Thoracic aorta (tissue), 2 donors: ENCODE results near the gene SRRD. TPM values are rescaled to one million over a fixed set of nuclear protein-coding genes. Genes with fewer than 3 reads are reported as not detected.
A peak's percentile ranks its signal among the peaks of the same experiment; 100 is the strongest.

Experiments
- ATAC-seq: fragments of 150-250 bp; one replicate; pipeline ENCODE4 v1.8.0; 2017; ENCODE audit warnings: low read depth; ENCODE audit not compliant: insufficient number of reproducible peaks, low FRiP score
- DNase-seq: peaks from one replicate; pipeline ENCODE4 v3.0.0-alpha.2; 2020; ENCODE audit warnings: low spot score
- H3K27ac ChIP-seq, 2 donors: fragments of 200-600 bp; sonication (generic); 1 replicate in 1 of 2; 2 replicates in 1 of 2; pipeline ENCODE4 v1.5.1; 2016; ENCODE audit warnings: mild to moderate bottlenecking in 2 of 2, moderate library complexity in 2 of 2
- H3K27me3 ChIP-seq: fragments of 200-600 bp; sonication (generic); replicated peaks from 2 replicates; pipeline ENCODE4 v1.6.0; 2016; ENCODE audit warnings: mild to moderate bottlenecking; ENCODE audit not compliant: insufficient read depth
- H3K36me3 ChIP-seq: fragments of 200-600 bp; sonication (generic); one replicate; pipeline ENCODE4 v1.5.1; 2016
- H3K4me1 ChIP-seq, 2 donors: fragments of 200-600 bp; sonication (generic); 1 replicate in 1 of 2; 2 replicates in 1 of 2; pipeline versions ENCODE4 v1.5.1 to v1.6.0; 2016; ENCODE audit warnings: low read depth in 2 of 2, mild to moderate bottlenecking in 1 of 2; ENCODE audit not compliant: control insufficient read depth in 1 of 2
- H3K4me3 ChIP-seq: fragments of 200-600 bp; sonication (generic); 2 replicates; pipeline ENCODE4 v1.5.1; 2016; ENCODE audit warnings: mild to moderate bottlenecking
- H3K9me3 ChIP-seq: fragments of 200-600 bp; sonication (generic); 2 replicates; pipeline ENCODE4 v1.5.1; 2016
- CTCF ChIP-seq: fragments of 200-600 bp; sonication (generic); IDR thresholded peaks from one replicate; pipeline ENCODE4 v1.5.1; 2019; ENCODE audit warnings: antibody characterized with exemption
- total RNA-seq, 2 donors: library from RNA; depleted of rRNA; stranded (reverse); fragments of >200 nt; gene quantifications; one replicate each; pipeline versions ENCODE4 v1.1.0 to v1.2.3, GENCODE V29; 2016

Gene SRRD
- total RNA-seq, 2 donors from 2014 or later = 8.3 to 31.3 TPM

GRCh38 chr22:26484360-26484706 lies 656 bp downstream of the SRRD start:
- Histone ChIP-seq H3K9me3 (no peaks in the 10 kb centered on the region), H3K4me1 (peaks cover 23 to 56% of the 10 kb centered on the region in 2 donors), H3K4me3 (peak overlapping the region; percentile 77), H3K27ac (peak overlapping the region; percentile 78 to 85), H3K27me3 (no peaks in the 10 kb centered on the region), H3K36me3 (peaks cover 7% of the 10 kb centered on the region)
- ATAC-seq (no peak), DNase-seq (no peak)
- TF ChIP-seq CTCF = no peak

DNA sequence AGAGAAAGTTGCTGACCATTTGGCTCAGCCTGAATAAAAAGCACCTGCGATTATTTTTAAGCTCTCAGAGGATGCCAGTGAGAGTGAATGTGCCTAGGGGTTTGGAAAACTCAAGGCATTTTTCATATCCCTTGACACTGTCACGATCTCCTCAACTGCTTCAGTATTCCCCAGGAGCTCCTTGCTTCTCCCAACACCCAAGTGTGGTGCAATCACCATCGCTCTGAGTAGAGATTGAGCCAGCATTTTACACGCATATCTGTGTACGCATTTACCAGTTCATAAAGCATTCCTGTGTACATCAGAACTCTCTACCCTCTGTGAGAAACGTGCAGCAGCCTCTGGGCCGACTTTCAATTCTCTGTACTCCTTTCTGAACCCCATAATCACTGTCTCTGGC lies 1.3 kb downstream of the SRRD start:
- H3K27me3 ChIP-seq = no peaks in the 10 kb centered on the region
- no peak for TF ChIP-seq CTCF
- H3K27ac ChIP-seq = peak overlapping the region; percentile 39 to 85
- peaks cover 22 to 49% of the 10 kb centered on the region in 2 donors for H3K4me1 ChIP-seq
- H3K36me3 ChIP-seq = peaks cover 9% of the 10 kb centered on the region
- no peak for DNase-seq
- no peaks in the 10 kb centered on the region for H3K9me3 ChIP-seq
- H3K4me3 ChIP-seq = no peak overlapping the region
- ATAC-seq = no peak

DNA sequence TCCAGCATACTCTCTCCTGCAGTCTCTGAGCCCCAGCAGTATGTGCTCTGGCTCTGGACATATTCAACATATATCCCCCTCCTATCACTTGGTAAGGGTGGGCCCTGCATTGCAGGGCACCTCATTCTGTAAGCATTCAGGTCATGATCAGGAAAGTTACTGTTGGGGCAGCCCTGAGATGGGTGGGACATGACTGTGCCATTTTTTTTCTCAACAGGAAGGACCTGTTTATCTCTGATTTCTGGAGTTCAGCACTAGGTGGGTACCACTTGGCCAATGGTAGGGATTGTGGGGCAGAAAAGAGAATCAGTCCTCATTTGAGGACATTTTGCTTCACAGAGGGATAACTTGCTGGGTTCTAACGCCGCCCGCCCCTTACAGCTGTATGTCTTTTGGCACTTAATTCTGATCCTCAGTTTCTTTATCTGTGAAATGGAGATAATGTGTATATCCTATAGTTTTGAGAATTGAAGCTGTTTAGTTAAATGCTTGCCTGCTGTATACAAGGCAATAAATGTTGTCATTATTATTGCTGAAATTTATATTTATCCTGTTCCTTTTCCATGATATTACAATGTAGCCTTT lies 2.2 kb downstream of the SRRD start:
- Histone ChIP-seq H3K4me1 (peaks cover 16 to 40% of the 10 kb centered on the region in 2 donors), H3K9me3 (no peaks in the 10 kb centered on the region), H3K27ac (no peak overlapping the region), H3K4me3 (no peak overlapping the region), H3K27me3 (no peaks in the 10 kb centered on the region), H3K36me3 (peaks cover 9% of the 10 kb centered on the region)
- TF ChIP-seq CTCF = no peak
- DNase-seq (no peak), ATAC-seq (no peak)

DNA sequence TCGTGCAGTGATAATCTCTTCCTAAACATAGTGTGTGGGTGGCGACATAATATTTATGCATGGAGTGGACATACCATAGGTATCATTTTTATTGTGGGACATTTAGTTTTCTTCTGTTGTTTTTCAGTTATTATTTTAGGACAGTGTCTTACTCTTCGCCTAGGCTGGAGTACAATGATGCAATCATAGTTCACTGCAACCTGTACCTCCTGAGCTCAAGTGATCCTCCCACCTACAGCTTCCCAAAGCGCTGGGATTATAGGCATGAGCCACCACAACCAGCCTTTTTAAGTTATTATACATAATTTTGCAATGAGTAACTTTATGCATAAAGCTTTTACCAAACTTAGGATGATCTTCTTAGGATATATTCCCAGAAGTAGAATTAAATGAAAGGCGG lies 2.7 kb downstream of the SRRD start:
- ATAC-seq = no peak
- DNase-seq = no peak
- no peaks in the 10 kb centered on the region for H3K9me3 ChIP-seq
- peaks cover 9% of the 10 kb centered on the region for H3K36me3 ChIP-seq
- no peak overlapping the region for H3K4me3 ChIP-seq
- no peaks in the 10 kb centered on the region for H3K27me3 ChIP-seq
- no peak overlapping the region for H3K27ac ChIP-seq
- TF ChIP-seq CTCF = no peak
- H3K4me1 ChIP-seq = peaks cover 12 to 36% of the 10 kb centered on the region in 2 donors

GRCh38 chr22:26487996-26488395 lies 4.3 kb downstream of the SRRD start:
- Histone ChIP-seq H3K27me3 (no peaks in the 10 kb centered on the region), H3K4me3 (no peak overlapping the region), H3K9me3 (no peaks in the 10 kb centered on the region), H3K36me3 (peaks cover 21% of the 10 kb centered on the region), H3K4me1 (peaks cover 9 to 20% of the 10 kb centered on the region in 2 donors), H3K27ac (no peak overlapping the region)
- DNase-seq (no peak), ATAC-seq (no peak)
- TF ChIP-seq CTCF = no peak
